Peyer's patch (tissue), 4 donors: ENCODE data around the gene EPS8L3. TPM values are rescaled to one million over a fixed set of nuclear protein-coding genes. Genes with fewer than 3 reads are reported as not detected.
"Not testable (repeated sequence)": the region's sequence is repeated elsewhere in the genome, so short reads cannot be mapped to it uniquely, and the experiment has no call there.

Source experiments
- DNase-seq, 3 donors: peaks; one replicate each; pipeline ENCODE4 v3.0.0-alpha.2; 2017 to 2019
- H3K27ac ChIP-seq, 4 donors: fragments of 200-600 bp; sonication (generic); one replicate each; pipeline ENCODE4 v1.5.1; 2016 to 2019
- H3K27me3 ChIP-seq, 2 donors: fragments of 200-600 bp; sonication (generic); one replicate each; pipeline ENCODE4 v1.5.1; 2019
- H3K36me3 ChIP-seq, 3 donors: fragments of 200-600 bp; sonication (generic); one replicate each; pipeline ENCODE4 v1.5.1; 2016 to 2019
- H3K4me1 ChIP-seq, 4 donors: fragments of 200-600 bp; sonication (generic); one replicate each; pipeline ENCODE4 v1.5.1; 2016 to 2019
- H3K4me3 ChIP-seq, 4 donors: fragments of 200-600 bp; sonication (generic); 1 replicate in 3 of 4; 2 replicates in 1 of 4; pipeline ENCODE4 v1.5.1; 2016 to 2019; ENCODE audit warnings: mild to moderate bottlenecking in 1 of 4
- H3K9me3 ChIP-seq, 4 donors: fragments of 200-600 bp; sonication (generic); one replicate each; pipeline ENCODE4 v1.5.1; 2016 to 2019; ENCODE audit warnings: mild to moderate bottlenecking in 1 of 4
- CTCF ChIP-seq, 6 experiments: fragments of 450-650 bp in 4 of 6; fragments of 200-600 bp in 2 of 6; sonication (generic) in 1 of 6; IDR thresholded peaks; one replicate each; pipeline ENCODE4 v1.5.1; 2017 to 2019; ENCODE audit warnings: antibody characterized with exemption in 6 of 6, mild to moderate bottlenecking in 3 of 6, moderate library complexity in 1 of 6
- POLR2A ChIP-seq, 2 donors: fragments of 450-650 bp; IDR thresholded peaks; one replicate each; pipeline ENCODE4 v1.5.1; 2017; ENCODE audit warnings: antibody characterized with exemption in 2 of 2, mild to moderate bottlenecking in 2 of 2, moderate library complexity in 2 of 2
- total RNA-seq, 4 donors: library from RNA; depleted of rRNA; stranded (reverse); fragments of >200 nt; gene quantifications; one replicate each; pipeline ENCODE4 v1.1.0, GENCODE V29; 2016

The EPS8L3 gene
- total RNA-seq, 4 donors from 2014 or later: 263 to 745 (median 649) TPM

GRCh38 chr1:109751531-109752260 is 12.0 kb downstream of the EPS8L3 start:
- Histone ChIP-seq H3K36me3 (peaks cover 0 to 58% (median 0%) of the 10 kb centered on the region in 3 donors), H3K4me3 (no peak overlapping the region), H3K4me1 (no peaks in the 10 kb centered on the region), H3K9me3 (no peaks in the 10 kb centered on the region), H3K27ac (no peak overlapping the region), H3K27me3 (no peaks in the 10 kb centered on the region)
- DNase-seq: peak in 1 of 3 donors; percentile 34
- TF ChIP-seq CTCF (IDR thresholded peaks at IDR 0.05) (no peak), POLR2A (IDR thresholded peaks at IDR 0.05) (no peak)

DNA sequence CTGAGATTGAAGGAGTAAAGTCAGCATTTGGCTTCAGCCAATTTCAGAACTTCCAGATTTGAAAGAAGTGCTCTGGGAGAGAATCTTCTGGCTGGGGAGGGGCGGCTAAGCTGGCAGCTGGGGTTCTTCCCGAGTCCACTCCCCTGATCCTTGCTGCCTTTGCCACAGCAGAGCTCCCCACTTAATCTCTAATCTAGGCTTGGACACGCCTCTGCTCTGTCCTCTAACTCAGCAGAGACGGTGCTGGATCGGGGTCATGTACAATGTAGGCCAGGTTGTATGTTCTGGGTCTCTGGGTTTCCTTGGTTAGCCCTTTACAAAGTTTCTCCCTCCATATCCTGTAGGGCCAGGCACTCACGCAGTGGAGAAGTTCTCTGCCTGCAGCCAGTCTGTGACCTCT is 12.8 kb downstream of the EPS8L3 start:
- Histone ChIP-seq H3K4me3 (no peak overlapping the region), H3K36me3 (peaks cover 0 to 50% (median 0%) of the 10 kb centered on the region in 3 donors), H3K27ac (no peak overlapping the region), H3K9me3 (no peaks in the 10 kb centered on the region), H3K27me3 (no peaks in the 10 kb centered on the region), H3K4me1 (no peaks in the 10 kb centered on the region)
- DNase-seq: no peak
- TF ChIP-seq CTCF (IDR thresholded peaks at IDR 0.05) (no peak), POLR2A (IDR thresholded peaks at IDR 0.05) (no peak)

GRCh38 chr1:109750241-109750882 is 13.4 kb downstream of the EPS8L3 start:
- H3K4me3 ChIP-seq: no peak overlapping the region
- H3K9me3 ChIP-seq: no peaks in the 10 kb centered on the region
- no peaks in the 10 kb centered on the region for H3K4me1 ChIP-seq
- no peak for DNase-seq
- H3K36me3 ChIP-seq: peaks cover 0 to 45% (median 0%) of the 10 kb centered on the region in 3 donors
- H3K27me3 ChIP-seq: no peaks in the 10 kb centered on the region
- TF ChIP-seq POLR2A (IDR thresholded peaks at IDR 0.05) (no peak), CTCF (IDR thresholded peaks at IDR 0.05) (no peak)
- H3K27ac ChIP-seq: no peak overlapping the region

- H3K9me3 ChIP-seq: no peaks in the 10 kb centered on the region
- no peak for TF ChIP-seq POLR2A (IDR thresholded peaks at IDR 0.05)
- no peak for TF ChIP-seq CTCF (IDR thresholded peaks at IDR 0.05)
- H3K36me3 ChIP-seq: peaks cover 0 to 45% (median 0%) of the 10 kb centered on the region in 3 donors
- no peaks in the 10 kb centered on the region for H3K4me1 ChIP-seq
- no peaks in the 10 kb centered on the region for H3K27me3 ChIP-seq
- H3K27ac ChIP-seq: no peak overlapping the region
- H3K4me3 ChIP-seq: no peak overlapping the region
- no peak for DNase-seq
Measured at GRCh38 chr1:109749221-109749620, 14.5 kb downstream of the EPS8L3 start.

- not testable (repeated sequence) for DNase-seq, H3K4me1 ChIP-seq, H3K27me3 ChIP-seq, H3K4me3 ChIP-seq, H3K27ac ChIP-seq, H3K9me3 ChIP-seq
- peaks cover 0 to 40% (median 0%) of the 10 kb centered on the region in 3 donors for H3K36me3 ChIP-seq
Measured at GRCh38 chr1:109748311-109748710, 15.4 kb downstream of the EPS8L3 start.
